Activated CD4-positive, alpha-beta T cell treated with anti-CD3 and anti-CD28 coated beads, Interleukin-2, amount 10 ng/mL, durations not matched to agents 7 days and 5 days (primary cell): ENCODE measurements around the gene TINCR. TPM values are rescaled to one million over a fixed set of nuclear protein-coding genes. Genes with fewer than 3 reads are reported as not detected.

Experiments used
- CTCF ChIA-PET: fragments of 350-600 bp; sonication (Branson Sonifier 250); formaldehyde crosslinking; loops from one replicate; lab custom pipeline; 2021; ENCODE audit warnings: antibody characterized with exemption; lab: Charles Lee
- POLR2A ChIA-PET: fragments of 350-600 bp; sonication (Branson Sonifier 250); formaldehyde crosslinking; loops from one replicate; lab custom pipeline; 2021; ENCODE audit warnings: antibody characterized with exemption; lab: Charles Lee
- DNase-seq: peaks from one replicate; pipeline ENCODE4 v3.0.0-alpha.2; 2020
- H3K27ac Mint-ChIP-seq: one replicate; pipeline ENCODE4 v1.8.0; 2021; ENCODE audit warnings: mild to moderate bottlenecking, moderate library complexity, mixed read lengths
- H3K27me3 Mint-ChIP-seq: one replicate; pipeline ENCODE4 v1.8.0; 2021; ENCODE audit warnings: mixed read lengths
- H3K36me3 Mint-ChIP-seq: one replicate; pipeline ENCODE4 v1.8.0; 2021; ENCODE audit warnings: low read depth, mixed read lengths
- H3K4me1 Mint-ChIP-seq: one replicate; pipeline ENCODE4 v1.8.0; 2021; ENCODE audit warnings: mixed read lengths
- H3K4me3 Mint-ChIP-seq: one replicate; pipeline ENCODE4 v1.8.0; 2021; ENCODE audit warnings: mild to moderate bottlenecking, moderate library complexity, mixed read lengths
- H3K9me3 Mint-ChIP-seq: one replicate; pipeline ENCODE4 v1.8.0; 2021; ENCODE audit warnings: mixed read lengths
- total RNA-seq, 2 experiments: library from RNA; stranded (reverse); gene quantifications; one replicate each; pipeline ENCODE4 v1.2.3, GENCODE V29; 2021

The TINCR gene
- total RNA-seq, 2 experiments from 2014 or later, result 0.40 to 0.58 TPM

DNA sequence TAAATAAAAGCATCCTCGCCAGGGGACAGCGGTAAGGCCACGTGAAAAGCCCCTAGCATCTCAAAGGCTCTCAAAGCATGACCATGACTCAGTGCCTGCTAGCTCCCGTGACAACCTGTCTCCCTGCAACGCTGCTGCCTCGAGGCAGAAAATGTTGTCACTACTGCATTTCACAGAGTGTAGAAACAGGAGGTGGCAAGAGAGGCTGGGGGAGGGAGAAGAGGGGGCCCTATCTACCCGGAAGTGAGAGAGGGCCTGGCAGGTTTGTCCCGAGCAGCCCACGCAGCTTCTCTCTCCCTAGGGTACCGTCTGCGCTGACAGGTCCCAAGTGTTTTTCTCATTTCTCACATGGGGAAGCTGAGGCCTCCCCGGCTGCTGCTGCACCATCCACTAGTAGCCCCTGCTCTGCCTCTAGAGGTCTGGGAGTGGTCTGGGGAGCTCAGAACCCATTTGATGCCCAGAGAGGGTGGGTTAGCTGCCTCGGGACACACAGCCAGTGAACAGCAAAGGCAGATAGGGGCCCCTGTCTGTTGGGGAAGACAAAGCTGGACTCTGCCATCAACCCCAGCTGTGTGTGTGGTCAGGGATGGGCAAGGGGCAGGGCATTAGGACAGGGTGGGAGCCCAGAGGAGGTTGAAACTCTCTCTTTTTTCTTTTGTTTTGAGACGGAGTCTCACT lies 3.7 kb downstream of the TINCR start:
- CTCF ChIA-PET, result interaction anchor here (1.3 kb wide), 1 partner anchor 16 kb away, joined by 3 read pairs; no protein-coding TSS in a partner anchor

DNA sequence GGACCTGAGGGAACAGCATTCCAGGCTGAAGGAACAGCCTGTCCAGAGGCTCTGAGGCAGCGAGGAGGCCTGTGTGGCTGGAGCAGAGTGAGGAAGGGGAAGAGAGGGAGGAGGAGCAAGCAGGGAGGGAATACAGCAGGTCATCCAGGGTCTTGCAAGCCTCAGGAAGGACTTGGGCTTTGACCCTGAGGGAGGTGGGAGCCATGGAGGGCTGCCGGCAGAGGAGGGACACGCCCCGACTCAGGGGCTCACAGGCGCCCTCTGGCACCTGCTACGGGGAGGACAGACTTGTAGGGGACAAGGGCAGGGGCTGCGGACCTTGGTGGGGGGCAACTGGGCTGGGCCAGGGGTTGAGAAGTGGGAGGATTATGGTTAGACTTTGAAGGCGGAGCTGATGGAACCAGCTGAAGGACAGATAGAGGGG lies 4.7 kb downstream of the TINCR start:
- DNase-seq, result no peak
- H3K4me3 Mint-ChIP-seq, result no peak overlapping the region
- peaks cover 4% of the 10 kb centered on the region for H3K27me3 Mint-ChIP-seq
- H3K27ac Mint-ChIP-seq, result no peak overlapping the region
- POLR2A ChIA-PET, result no interaction called here
- H3K4me1 Mint-ChIP-seq, result no peaks in the 10 kb centered on the region
- peaks cover 13% of the 10 kb centered on the region for H3K9me3 Mint-ChIP-seq
- CTCF ChIA-PET, result no interaction called here
- no peaks in the 10 kb centered on the region for H3K36me3 Mint-ChIP-seq

More for the DNA sequence above, 3.7 kb downstream of the TINCR start:
- H3K27ac Mint-ChIP-seq, result no peak overlapping the region
- H3K4me1 Mint-ChIP-seq, result no peaks in the 10 kb centered on the region
- H3K27me3 Mint-ChIP-seq, result peaks cover 7% of the 10 kb centered on the region
- H3K4me3 Mint-ChIP-seq, result no peak overlapping the region
- H3K9me3 Mint-ChIP-seq, result peaks cover 13% of the 10 kb centered on the region
- no peak for DNase-seq
- POLR2A ChIA-PET, result no interaction called here
- no peaks in the 10 kb centered on the region for H3K36me3 Mint-ChIP-seq

DNA sequence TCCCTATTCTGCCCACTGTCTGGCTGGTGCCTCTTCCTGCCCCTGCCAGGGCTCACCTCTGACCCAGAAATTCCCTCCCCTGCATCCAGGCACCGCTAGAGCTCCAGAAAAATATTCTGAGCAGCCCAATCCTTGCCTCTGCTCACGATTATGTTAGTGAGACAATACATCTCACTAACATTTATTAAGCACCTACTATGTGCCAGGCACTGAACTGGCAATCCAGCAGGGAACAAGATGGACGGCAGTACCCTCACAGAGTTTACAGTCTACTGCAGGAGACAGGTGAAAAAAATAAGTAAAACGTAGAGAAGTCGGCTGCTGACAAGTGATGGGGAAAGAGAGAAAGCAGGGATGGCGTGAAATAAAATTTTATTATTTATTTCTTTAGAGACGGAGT lies 5.5 kb downstream of the TINCR start:
- Mint-ChIP-seq H3K36me3 (no peaks in the 10 kb centered on the region), H3K4me3 (no peak overlapping the region), H3K4me1 (no peaks in the 10 kb centered on the region), H3K9me3 (peaks cover 13% of the 10 kb centered on the region), H3K27ac (no peak overlapping the region), H3K27me3 (peaks cover 3% of the 10 kb centered on the region)
- CTCF ChIA-PET, result no interaction called here
- POLR2A ChIA-PET, result no interaction called here
- DNase-seq, result no peak

DNA sequence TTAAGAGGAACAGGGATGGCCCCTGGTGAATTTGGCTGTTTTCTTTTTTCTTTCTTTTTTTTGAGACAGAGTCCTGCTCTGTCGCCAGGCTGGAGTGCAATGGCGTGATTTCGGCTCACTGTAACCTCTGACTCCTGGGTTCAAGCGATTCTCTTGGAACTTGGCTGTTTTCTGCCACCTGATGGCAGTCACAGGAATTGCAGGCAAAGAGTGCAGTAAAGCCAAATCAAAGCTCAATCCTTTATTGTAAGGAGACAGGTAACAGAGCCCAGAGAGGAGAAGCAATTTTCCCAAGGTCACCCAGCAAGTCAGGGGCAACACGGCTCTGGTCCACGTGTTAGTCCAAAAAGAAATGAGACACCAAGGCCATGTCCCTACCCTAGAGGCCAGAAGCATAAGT lies 6.2 kb downstream of the TINCR start:
- CTCF ChIA-PET, result no interaction called here

DNA sequence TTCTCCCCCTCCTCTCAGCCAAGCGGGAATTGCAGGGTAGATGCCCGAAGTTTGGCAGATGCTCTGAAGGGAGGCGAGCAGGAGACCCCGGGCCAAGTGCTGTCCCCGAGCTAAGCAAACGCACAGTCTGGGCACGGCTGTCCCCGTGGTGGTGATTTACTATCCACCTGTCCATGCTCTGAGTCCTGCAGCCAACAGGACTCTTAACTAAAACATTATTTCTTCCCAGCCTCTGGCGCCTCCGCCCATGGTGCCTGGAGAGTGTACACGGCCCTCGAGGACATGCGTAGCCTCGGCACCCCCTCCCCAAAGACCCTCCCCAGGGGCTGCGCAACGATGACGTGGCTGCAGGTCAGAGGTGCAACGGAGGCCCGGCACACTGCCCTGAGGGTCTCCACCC lies 7.6 kb downstream of the TINCR start:
- Mint-ChIP-seq H3K4me3 (no peak overlapping the region), H3K9me3 (peaks cover 13% of the 10 kb centered on the region), H3K27me3 (peaks cover under 1% of the 10 kb centered on the region), H3K36me3 (no peaks in the 10 kb centered on the region), H3K27ac (no peak overlapping the region), H3K4me1 (no peaks in the 10 kb centered on the region)
- no peak for DNase-seq
- ChIA-PET POLR2A (no interaction called here), CTCF (no interaction called here)

More for the DNA sequence above, 6.2 kb downstream of the TINCR start:
- Mint-ChIP-seq H3K27me3 (peaks cover 3% of the 10 kb centered on the region), H3K36me3 (no peaks in the 10 kb centered on the region), H3K9me3 (peaks cover 13% of the 10 kb centered on the region), H3K4me1 (no peaks in the 10 kb centered on the region), H3K4me3 (no peak overlapping the region), H3K27ac (no peak overlapping the region)
- POLR2A ChIA-PET, result no interaction called here
- DNase-seq, result no peak

DNA sequence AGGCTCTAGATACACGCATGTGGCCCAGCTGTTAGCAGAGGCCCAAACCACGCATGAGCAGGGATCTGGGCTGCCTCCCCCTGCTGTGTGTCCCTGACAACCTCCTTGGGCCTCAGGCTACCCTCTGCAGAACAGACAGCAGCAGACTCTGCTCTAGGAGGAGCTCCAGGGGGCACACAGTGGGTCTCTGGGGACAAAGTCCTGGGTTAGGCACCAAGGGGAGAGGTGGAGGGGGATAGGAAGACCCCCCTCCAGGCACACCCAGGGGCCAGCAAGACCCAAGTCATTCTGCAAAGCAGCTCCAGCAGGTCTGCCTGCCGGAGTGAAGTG lies 8.0 kb downstream of the TINCR start:
- ChIA-PET POLR2A (no interaction called here), CTCF (no interaction called here)
- Mint-ChIP-seq H3K9me3 (peaks cover 13% of the 10 kb centered on the region), H3K4me1 (no peaks in the 10 kb centered on the region), H3K36me3 (no peaks in the 10 kb centered on the region), H3K27ac (no peak overlapping the region), H3K27me3 (no peaks in the 10 kb centered on the region), H3K4me3 (no peak overlapping the region)
- no peak for DNase-seq

DNA sequence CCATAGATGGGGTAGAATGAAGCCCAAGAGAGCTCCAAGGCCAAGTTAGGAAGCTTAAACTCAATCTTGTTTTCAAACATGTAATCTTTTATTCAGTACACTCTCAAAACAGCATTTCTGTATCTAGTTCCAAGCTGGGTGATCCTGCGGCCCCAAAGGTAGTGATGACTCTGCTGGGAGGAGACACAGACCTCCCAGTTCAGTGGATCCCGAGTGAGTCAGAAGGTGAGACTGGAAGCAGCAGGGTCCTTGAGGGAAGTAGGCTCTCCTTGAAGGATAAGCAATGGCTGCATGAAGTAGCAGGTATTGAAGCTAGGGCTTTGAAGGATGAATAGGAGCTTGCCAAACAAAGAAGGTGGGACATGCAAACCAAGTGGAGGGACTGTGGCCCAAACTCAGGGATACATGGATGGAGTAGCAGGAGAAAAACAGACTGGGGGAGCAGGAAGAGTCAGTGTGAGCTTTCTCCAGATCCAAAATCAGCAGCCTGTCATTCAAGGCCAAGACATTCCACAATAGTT lies 9.6 kb downstream of the TINCR start:
- Mint-ChIP-seq H3K27me3 (no peaks in the 10 kb centered on the region), H3K4me1 (no peaks in the 10 kb centered on the region), H3K9me3 (peaks cover 13% of the 10 kb centered on the region), H3K36me3 (no peaks in the 10 kb centered on the region), H3K4me3 (no peak overlapping the region), H3K27ac (no peak overlapping the region)
- ChIA-PET CTCF (no interaction called here), POLR2A (no interaction called here)
- DNase-seq, result no peak

DNA sequence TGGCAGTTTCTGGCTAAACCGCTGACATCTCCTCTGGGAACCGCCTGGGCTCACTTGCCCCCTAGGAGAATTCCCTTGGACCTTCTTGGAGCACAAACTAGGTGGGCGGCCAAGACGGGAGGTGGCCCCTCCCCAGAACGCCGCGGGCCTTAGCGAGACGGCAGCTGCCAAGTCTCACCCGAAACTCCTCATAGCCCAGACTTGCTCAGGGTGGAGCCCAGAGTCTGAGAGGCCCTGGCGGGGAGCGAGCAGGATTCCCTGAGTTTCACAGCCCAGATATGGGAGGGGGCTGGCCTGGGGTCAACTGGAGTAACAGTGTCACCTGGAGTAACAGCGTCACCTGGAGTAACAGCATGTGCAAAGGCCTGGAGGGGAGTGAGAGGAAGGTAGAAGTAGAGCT lies 10.1 kb downstream of the TINCR start:
- CTCF ChIA-PET, result no interaction called here
- no peak overlapping the region for H3K4me3 Mint-ChIP-seq
- POLR2A ChIA-PET, result no interaction called here
- H3K27me3 Mint-ChIP-seq, result no peaks in the 10 kb centered on the region
- no peak for DNase-seq
- peaks cover 13% of the 10 kb centered on the region for H3K9me3 Mint-ChIP-seq
- H3K4me1 Mint-ChIP-seq, result no peaks in the 10 kb centered on the region
- H3K36me3 Mint-ChIP-seq, result no peaks in the 10 kb centered on the region
- no peak overlapping the region for H3K27ac Mint-ChIP-seq

DNA sequence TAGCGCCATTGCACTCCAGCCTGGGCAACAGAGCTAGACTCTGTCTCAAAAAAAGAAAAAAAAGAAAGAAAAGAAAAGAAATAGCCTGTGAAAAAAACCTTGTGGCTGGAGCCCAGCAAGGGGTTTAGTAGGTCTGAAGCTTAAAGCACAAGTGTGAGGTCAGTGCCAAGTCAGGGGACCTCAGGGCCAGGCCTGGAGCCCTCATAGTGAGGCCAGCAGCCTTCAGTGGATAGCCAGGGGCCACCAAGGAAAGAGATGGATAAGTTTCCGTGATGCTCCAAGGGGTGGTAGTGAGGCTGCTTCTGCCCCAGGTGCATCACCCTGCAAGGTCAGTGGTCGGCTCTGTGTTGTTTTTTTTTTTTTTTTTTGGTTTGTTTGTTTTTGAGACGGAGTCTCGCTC lies 12.9 kb downstream of the TINCR start:
- CTCF ChIA-PET, result no interaction called here
- H3K27ac Mint-ChIP-seq, result no peak overlapping the region

DNA sequence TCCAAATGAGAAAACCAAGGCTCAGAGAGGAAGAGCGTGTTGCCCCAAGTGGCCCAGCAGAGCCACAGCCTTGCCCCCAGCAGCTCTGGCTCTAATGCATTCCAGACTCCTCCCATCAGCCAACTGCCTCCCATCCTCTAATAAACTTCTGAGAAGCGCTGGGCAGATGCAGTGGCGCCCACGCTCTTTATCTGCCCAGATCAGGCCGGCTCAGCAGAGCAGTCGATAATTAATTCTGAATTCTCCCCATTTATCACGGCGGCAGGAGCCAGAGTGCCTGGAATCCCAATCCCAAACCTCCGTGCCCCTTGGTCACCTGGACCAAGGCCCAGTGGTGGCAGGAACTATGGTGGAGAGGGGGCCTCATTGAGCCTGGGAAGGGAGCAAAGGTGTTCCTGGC lies 13.9 kb downstream of the TINCR start:
- Mint-ChIP-seq H3K4me1 (no peaks in the 10 kb centered on the region), H3K36me3 (no peaks in the 10 kb centered on the region), H3K4me3 (no peak overlapping the region), H3K9me3 (no peaks in the 10 kb centered on the region), H3K27me3 (no peaks in the 10 kb centered on the region), H3K27ac (no peak overlapping the region)
- ChIA-PET CTCF (no interaction called here), POLR2A (no interaction called here)
- no peak for DNase-seq

More for the DNA sequence above, 12.9 kb downstream of the TINCR start:
- Mint-ChIP-seq H3K27me3 (no peaks in the 10 kb centered on the region), H3K9me3 (no peaks in the 10 kb centered on the region), H3K36me3 (no peaks in the 10 kb centered on the region), H3K4me1 (no peaks in the 10 kb centered on the region), H3K4me3 (no peak overlapping the region)
- DNase-seq, result no peak
- POLR2A ChIA-PET, result no interaction called here

DNA sequence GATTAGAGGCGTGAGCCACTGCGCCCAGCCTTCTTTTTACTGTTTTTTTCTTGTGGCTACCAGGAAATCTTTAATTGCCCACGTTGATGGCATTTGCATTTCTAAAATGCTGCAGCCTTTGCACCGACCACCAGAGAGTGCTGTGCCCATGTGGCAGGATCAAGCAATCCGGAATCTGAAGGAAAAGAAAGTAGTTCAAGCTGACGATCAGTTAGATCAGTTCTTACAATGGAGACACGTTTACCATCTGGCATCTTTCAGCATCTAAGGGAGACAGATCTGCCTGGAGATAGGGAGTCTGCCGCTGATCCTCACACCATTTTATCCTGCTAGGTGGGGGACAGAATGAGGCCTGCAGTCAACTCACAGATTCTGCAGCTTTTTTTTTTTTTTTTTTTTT lies 19.9 kb downstream of the TINCR start:
- ChIA-PET POLR2A (interaction anchor here (0.7 kb wide), 1 partner anchor 79 kb away, joined by 3 read pairs; no protein-coding TSS in a partner anchor), CTCF (interaction anchor here (1.0 to 1.3 kb wide), 2 partner anchors 13 to 16 kb away, joined by 3 read pairs; no protein-coding TSS in a partner anchor)
- Mint-ChIP-seq H3K4me3 (no peak overlapping the region), H3K4me1 (peaks cover 3% of the 10 kb centered on the region), H3K27ac (no peak overlapping the region), H3K27me3 (peaks cover 3% of the 10 kb centered on the region), H3K36me3 (no peaks in the 10 kb centered on the region), H3K9me3 (no peaks in the 10 kb centered on the region)
- peak; percentile 21 for DNase-seq

DNA sequence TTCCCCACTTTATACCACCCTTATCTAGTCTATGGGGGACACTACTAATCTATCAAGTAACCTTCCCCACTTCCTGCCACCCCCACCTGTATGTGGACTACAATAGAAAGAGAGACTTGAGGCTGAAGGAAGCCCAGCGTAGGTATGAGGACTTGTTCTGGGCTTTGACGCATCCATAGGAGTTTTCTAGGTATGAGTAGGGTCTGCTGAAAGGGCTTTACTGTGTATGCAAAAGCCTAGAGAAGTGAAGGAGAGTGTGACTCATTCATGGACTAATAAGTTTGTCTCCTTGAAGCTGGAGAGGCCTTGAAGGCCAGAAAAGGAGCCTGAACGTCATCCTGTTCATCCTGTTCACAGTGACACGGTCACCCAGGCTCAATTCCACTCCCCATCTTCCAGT lies 21.8 kb downstream of the TINCR start:
- peaks cover 3% of the 10 kb centered on the region for H3K27me3 Mint-ChIP-seq
- POLR2A ChIA-PET, result no interaction called here
- no peak for DNase-seq
- H3K9me3 Mint-ChIP-seq, result no peaks in the 10 kb centered on the region
- peak overlapping the region; percentile 38 for H3K27ac Mint-ChIP-seq
- CTCF ChIA-PET, result no interaction called here
- no peak overlapping the region for H3K4me3 Mint-ChIP-seq
- peaks cover 3% of the 10 kb centered on the region for H3K4me1 Mint-ChIP-seq
- no peaks in the 10 kb centered on the region for H3K36me3 Mint-ChIP-seq

DNA sequence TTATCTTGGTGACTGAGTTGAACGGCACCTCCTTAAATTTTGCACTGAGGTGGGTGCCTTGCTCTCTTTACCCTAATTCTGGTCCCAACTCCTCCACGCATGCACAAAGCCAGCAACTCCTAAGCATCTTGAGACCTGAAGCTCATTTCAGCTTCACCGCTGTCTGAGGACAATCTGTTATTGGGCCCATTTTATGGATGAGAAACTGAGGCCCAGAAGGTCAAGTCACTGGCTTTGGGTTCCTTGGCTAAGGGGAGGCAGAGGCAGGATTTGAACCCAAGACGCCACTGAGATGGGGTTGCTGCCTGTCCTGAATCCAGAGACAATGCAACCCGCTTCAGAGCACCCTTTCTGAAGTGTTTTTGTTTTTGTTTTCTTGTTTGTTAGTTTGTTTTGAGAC lies 22.7 kb downstream of the TINCR start:
- Mint-ChIP-seq H3K4me3 (no peak overlapping the region), H3K27ac (no peak overlapping the region), H3K4me1 (peaks cover 3% of the 10 kb centered on the region), H3K27me3 (peaks cover 3% of the 10 kb centered on the region), H3K36me3 (no peaks in the 10 kb centered on the region), H3K9me3 (no peaks in the 10 kb centered on the region)
- no peak for DNase-seq
- POLR2A ChIA-PET, result no interaction called here
- CTCF ChIA-PET, result no interaction called here

DNA sequence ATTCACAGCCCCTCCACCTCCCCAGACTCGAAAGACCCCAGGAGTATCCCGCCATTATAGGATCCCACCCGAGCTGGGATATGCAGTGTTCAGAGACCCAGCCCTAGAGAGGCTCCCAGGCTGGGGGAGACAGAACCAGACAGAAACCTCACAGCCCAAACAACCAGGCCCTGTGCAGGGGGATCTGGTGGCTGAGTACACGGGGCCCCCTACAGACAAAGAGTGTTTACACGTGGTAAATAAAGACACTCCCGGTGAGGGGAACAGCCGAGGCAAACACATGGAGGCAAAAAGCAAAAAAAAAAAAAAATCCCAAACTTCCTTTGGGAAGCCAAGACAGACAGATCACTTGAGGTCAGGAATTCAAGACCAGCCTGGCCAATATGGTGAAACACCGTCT lies 25.1 kb downstream of the TINCR start:
- H3K27ac Mint-ChIP-seq, result no peak overlapping the region
- H3K4me1 Mint-ChIP-seq, result no peaks in the 10 kb centered on the region
- no peaks in the 10 kb centered on the region for H3K9me3 Mint-ChIP-seq
- no peaks in the 10 kb centered on the region for H3K27me3 Mint-ChIP-seq
- no peaks in the 10 kb centered on the region for H3K36me3 Mint-ChIP-seq
- H3K4me3 Mint-ChIP-seq, result no peak overlapping the region
- DNase-seq, result no peak
- POLR2A ChIA-PET, result interaction anchor here (0.6 kb wide), 1 partner anchor 73 kb away, joined by 5 read pairs; no protein-coding TSS in a partner anchor
- CTCF ChIA-PET, result no interaction called here
